ENCODE results near the gene TBC1D7.

- TF ChIP-seq POLR2AphosphoS5 (IDR thresholded peaks at IDR 0.05) (no peak), EP300 (IDR thresholded peaks at IDR 0.05) (no peak), POLR2A (IDR thresholded peaks at IDR 0.05; ENCODE audit: low read depth) (no peak)
- TF ChIP-seq, protein P1, sequence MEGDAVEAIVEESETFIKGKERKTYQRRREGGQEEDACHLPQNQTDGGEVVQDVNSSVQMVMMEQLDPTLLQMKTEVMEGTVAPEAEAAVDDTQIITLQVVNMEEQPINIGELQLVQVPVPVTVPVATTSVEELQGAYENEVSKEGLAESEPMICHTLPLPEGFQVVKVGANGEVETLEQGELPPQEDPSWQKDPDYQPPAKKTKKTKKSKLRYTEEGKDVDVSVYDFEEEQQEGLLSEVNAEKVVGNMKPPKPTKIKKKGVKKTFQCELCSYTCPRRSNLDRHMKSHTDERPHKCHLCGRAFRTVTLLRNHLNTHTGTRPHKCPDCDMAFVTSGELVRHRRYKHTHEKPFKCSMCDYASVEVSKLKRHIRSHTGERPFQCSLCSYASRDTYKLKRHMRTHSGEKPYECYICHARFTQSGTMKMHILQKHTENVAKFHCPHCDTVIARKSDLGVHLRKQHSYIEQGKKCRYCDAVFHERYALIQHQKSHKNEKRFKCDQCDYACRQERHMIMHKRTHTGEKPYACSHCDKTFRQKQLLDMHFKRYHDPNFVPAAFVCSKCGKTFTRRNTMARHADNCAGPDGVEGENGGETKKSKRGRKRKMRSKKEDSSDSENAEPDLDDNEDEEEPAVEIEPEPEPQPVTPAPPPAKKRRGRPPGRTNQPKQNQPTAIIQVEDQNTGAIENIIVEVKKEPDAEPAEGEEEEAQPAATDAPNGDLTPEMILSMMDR (IDR thresholded peaks at IDR 0.05): no peak
These were observed 39.1 kb upstream of the TBC1D7 start for GRCh38 chr6:13367396-13367795.

Measured in esophagus muscularis mucosa (tissue), 4 donors.